Activated CD8-positive, alpha-beta memory T cell treated with anti-CD3 and anti-CD28 coated beads for 48 hours (primary cell): ENCODE results near the gene BCL11A.

Source experiments
- DNase-seq, 3 experiments: peaks; one replicate each; pipeline ENCODE4 v3.0.0-alpha.2; 2020; ENCODE audit warnings: low read depth in 2 of 3, low spot score in 2 of 3

Gene BCL11A

GRCh38 chr2:60509066-60509465 is 44.4 kb downstream of the BCL11A start:
- no peak for DNase-seq

- no peak for DNase-seq
Observed at GRCh38 chr2:60508339-60508917, 45.0 kb downstream of the BCL11A start.

- no peak for DNase-seq
Observed at GRCh38 chr2:60507211-60507965, 46.1 kb downstream of the BCL11A start.

GRCh38 chr2:60505880-60506260 is 47.6 kb downstream of the BCL11A start:
- no peak for DNase-seq

- DNase-seq = no peak
Observed at GRCh38 chr2:60505240-60505879, 48.1 kb downstream of the BCL11A start.

- no peak for DNase-seq
Observed at GRCh38 chr2:60504049-60504448, 49.4 kb downstream of the BCL11A start.

GRCh38 chr2:60502144-60502543 is 51.3 kb downstream of the BCL11A start:
- no peak for DNase-seq

- DNase-seq = no peak
Observed at GRCh38 chr2:60500861-60501260, 52.6 kb downstream of the BCL11A start.

GRCh38 chr2:60499651-60500265 is 53.7 kb downstream of the BCL11A start:
- no peak for DNase-seq

GRCh38 chr2:60498816-60499429 is 54.5 kb downstream of the BCL11A start:
- DNase-seq = no peak

- no peak for DNase-seq
Observed at GRCh38 chr2:60498127-60498815, 55.2 kb downstream of the BCL11A start.

- DNase-seq = no peak
Observed at GRCh38 chr2:60497500-60497899, 56.0 kb downstream of the BCL11A start.

GRCh38 chr2:60496956-60497355 is 56.5 kb downstream of the BCL11A start:
- no peak for DNase-seq

- DNase-seq = no peak
Observed at GRCh38 chr2:60496475-60496874, 57.0 kb downstream of the BCL11A start.

GRCh38 chr2:60495041-60495625 is 58.3 kb downstream of the BCL11A start:
- no peak for DNase-seq

GRCh38 chr2:60493804-60494387 is 59.6 kb downstream of the BCL11A start:
- no peak for DNase-seq

GRCh38 chr2:60492548-60492947 is 60.9 kb downstream of the BCL11A start:
- no peak for DNase-seq

GRCh38 chr2:60490848-60491247 is 62.6 kb downstream of the BCL11A start:
- no peak for DNase-seq

- DNase-seq = no peak
Observed at GRCh38 chr2:60490441-60490840, 63.0 kb downstream of the BCL11A start.

GRCh38 chr2:60489289-60489688 is 64.2 kb downstream of the BCL11A start:
- DNase-seq = no peak
